GM10266 (cell line): ENCODE results near the gene TOP1.
A peak's percentile ranks its signal among the peaks of the same experiment; 100 is the strongest.

Source experiments
- DNase-seq: peaks from one replicate; pipeline ENCODE4 v3.0.0; 2012; ENCODE audit errors: extremely low spot score
- TF ChIP-seq, protein P1 (sequence below): IDR thresholded peaks from 2 replicates; pipeline ENCODE4 v1.5.1; 2012; ENCODE audit warnings: mild to moderate bottlenecking, low read depth; ENCODE audit not compliant: control insufficient read depth, insufficient read depth; ENCODE audit errors: missing control alignments

TOP1 gene

DNA sequence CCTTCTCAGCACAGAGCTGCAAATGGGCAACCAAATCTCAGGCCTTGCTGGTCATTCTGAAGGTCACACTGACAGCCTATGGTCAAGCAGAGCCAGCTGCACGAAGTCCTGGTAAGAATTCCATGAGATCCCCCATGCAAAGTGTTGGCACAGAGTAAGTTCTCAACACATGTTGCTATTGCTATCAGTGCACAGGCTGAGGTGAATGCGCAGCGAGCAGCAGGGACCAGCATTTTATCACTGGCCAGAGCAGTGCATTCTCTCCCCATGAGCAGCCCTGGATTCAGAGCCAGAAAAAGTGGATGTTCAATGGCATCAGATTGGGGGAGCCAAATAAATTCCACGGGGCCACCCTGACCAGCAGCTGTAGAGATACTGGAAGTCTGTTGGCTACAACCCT, 44.1 kb upstream of the TOP1 start:
- DNase-seq: no peak
- TF ChIP-seq, protein P1, sequence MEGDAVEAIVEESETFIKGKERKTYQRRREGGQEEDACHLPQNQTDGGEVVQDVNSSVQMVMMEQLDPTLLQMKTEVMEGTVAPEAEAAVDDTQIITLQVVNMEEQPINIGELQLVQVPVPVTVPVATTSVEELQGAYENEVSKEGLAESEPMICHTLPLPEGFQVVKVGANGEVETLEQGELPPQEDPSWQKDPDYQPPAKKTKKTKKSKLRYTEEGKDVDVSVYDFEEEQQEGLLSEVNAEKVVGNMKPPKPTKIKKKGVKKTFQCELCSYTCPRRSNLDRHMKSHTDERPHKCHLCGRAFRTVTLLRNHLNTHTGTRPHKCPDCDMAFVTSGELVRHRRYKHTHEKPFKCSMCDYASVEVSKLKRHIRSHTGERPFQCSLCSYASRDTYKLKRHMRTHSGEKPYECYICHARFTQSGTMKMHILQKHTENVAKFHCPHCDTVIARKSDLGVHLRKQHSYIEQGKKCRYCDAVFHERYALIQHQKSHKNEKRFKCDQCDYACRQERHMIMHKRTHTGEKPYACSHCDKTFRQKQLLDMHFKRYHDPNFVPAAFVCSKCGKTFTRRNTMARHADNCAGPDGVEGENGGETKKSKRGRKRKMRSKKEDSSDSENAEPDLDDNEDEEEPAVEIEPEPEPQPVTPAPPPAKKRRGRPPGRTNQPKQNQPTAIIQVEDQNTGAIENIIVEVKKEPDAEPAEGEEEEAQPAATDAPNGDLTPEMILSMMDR: no peak

DNA sequence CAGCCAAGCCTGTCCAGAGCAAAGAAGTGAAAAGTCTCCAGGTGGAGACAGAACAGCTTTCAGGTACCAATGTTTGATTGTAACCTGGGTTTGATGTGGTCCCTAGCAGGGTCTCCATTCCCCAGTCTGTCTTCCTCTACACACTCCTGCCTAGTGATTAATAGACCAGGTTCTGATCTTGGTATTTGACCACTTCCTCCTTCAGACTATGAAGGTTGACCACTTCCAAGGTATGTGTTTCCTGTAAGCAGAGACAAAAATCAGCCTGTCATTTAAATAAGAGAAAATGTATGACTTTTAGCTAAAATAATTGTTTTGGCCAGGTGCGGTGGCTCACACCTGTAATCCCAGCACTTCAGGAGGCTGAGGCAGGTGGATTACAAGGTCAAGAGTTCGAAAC, 41.8 kb upstream of the TOP1 start:
- TF ChIP-seq, protein P1: no peak
- no peak for DNase-seq

GRCh38 chr20:40990542-40991120, 38.0 kb upstream of the TOP1 start:
- DNase-seq: peak; percentile 73
- TF ChIP-seq, protein P1: peak; percentile 89

GRCh38 chr20:40991181-40991889, 37.3 kb upstream of the TOP1 start:
- DNase-seq: peak; percentile 81
- TF ChIP-seq, protein P1: no peak

- DNase-seq: no peak
- TF ChIP-seq, protein P1: no peak
Measured at GRCh38 chr20:40992349-40993113, 36.1 kb upstream of the TOP1 start.

GRCh38 chr20:40993794-40994540, 34.7 kb upstream of the TOP1 start:
- TF ChIP-seq, protein P1: no peak
- DNase-seq: no peak
